Endometrial microvascular endothelial cells (primary cell): ENCODE measurements around the gene NTM. TPM values are rescaled to one million over a fixed set of nuclear protein-coding genes. Genes with fewer than 3 reads are reported as not detected.

Source experiments
- in situ Hi-C: cut with HindIII; loops from 2 replicates; pipeline ENCODE4 v1.10.0; 2017; ENCODE audit warnings: low sequenced_read_pairs, low pct_unique_long_range_greater_than_20kb; ENCODE audit errors: inconsistent ontology term
- total RNA-seq: library from RNA; depleted of rRNA; stranded (reverse); fragments of >200 nt; gene quantifications from one replicate; pipeline ENCODE4 v1.2.3, GENCODE V29; 2015; ENCODE audit errors: inconsistent ontology term

NTM gene
- total RNA-seq, 1 donor from 2014 or later = 4.3 TPM

DNA sequence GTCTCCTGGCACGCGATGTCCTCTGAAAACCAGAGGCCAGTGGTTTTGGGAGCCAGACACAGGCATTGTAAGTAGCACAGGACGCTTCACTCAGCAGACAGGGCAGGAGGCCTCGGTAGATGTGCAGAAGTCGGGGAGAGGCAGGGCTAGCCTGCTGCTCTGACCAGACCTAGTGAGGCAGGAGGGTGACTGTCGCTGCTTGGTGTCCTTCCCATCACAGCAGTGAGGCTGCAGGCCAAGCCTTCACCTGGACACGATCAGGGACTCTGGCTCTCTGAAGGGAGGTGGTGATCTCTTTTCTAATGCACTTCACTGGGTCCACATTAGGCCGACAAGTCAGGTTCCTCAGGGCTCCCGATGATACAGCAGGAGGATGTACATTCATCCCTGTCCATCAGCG lies 583.7 kb downstream of the NTM start:
- in situ Hi-C loops = no loop called here

DNA sequence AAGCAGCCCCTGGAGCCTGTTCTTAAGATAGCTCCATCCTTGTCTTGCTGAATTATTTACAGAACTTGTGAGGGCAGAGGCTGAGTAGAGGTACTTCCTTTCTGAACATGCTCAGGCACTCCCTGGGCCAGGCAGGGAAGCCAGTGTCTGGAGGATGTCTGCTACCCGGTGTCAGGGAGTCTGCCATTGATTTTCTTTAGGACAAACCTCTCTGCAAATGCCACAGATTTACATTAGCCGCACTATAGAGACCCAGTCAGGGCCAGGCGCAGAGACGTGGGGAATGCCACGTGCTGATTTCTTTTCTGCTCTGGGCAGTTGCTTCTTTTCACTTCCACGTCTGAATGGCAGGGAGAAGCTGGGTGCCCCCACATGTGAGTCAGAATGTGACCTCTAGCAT lies 585.5 kb downstream of the NTM start:
- in situ Hi-C loops = no loop called here

DNA sequence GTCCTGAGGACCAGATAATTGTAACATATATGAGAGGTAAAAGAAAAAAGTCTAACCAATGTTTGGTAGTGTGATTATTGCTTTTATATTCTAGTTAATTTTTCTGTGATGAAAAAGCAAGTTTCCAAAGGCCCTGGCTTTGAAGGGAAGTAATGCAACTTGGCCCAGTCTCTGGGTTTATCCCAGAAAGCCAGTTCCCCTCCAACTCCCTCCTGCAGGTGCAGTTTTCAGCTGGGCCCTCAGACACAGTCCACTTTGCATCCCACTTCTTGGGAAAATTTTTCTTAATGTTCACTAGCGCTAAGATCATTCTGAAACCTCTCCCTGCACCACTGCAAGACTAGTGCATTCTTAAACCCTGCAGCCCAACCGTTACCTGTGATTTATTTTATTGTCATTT lies 586.8 kb downstream of the NTM start:
- in situ Hi-C loops = no loop called here

DNA sequence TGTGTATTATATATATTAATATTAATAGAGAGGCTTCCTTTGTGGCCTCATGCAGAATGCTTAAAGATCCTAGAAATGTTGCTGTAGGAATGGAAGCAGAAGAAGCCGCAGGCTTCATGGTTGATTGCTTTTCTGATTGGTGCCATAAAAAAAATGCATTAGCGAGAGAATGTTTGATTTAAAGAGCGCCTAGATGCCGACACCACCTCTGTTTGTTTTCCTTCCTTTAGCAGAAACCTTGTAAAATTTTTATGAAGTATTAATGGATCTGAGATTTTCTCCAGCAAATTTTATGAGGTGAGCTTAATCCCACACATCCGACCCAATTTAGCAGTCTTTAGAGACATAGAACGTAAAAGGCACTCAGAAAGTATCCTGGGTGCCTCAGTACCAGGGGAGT lies 587.5 kb downstream of the NTM start:
- in situ Hi-C loops = no loop called here

GRCh38 chr11:131962818-131963217 lies 592.4 kb downstream of the NTM start:
- in situ Hi-C loops = no loop called here

DNA sequence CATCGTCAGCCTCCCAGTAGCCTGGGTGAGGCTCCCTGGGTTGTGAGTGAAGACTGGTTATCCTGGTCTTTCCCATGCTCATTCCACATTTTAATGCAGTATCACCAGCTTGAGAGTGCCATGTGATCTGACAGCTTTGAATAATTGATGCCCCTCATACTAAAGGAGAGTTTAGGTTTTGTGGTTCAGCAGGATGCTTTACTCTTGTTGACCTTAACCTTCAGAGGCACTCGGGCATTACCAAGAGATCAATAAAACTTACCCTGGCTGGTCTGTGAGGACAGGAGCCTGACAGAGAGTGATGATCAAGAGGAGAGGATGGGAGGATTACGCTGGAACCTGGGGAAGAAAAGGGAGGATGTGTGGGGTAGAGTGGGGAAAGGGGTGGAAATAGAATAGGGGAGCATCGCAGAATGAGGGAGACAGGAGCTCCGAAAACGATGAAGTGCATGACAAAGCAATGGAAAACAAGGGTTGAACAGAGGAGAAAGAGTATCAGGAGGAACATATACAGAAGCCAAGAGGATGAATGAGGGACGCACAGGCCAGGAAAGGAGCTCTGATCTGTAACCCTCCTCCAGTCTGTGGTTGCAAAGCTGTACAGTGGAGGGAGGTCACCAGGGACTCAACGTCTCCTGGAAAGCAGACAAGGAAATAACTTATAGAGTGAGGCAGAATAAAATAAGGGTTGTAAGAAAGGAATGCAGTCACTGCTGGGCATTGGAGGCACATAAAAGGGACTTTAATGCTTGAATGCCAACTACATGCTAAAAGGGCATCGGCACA lies 594.5 kb downstream of the NTM start:
- in situ Hi-C loops = no loop called here

- in situ Hi-C loops = no loop called here
These were observed 595.1 kb downstream of the NTM start for GRCh38 chr11:131965504-131965903.

DNA sequence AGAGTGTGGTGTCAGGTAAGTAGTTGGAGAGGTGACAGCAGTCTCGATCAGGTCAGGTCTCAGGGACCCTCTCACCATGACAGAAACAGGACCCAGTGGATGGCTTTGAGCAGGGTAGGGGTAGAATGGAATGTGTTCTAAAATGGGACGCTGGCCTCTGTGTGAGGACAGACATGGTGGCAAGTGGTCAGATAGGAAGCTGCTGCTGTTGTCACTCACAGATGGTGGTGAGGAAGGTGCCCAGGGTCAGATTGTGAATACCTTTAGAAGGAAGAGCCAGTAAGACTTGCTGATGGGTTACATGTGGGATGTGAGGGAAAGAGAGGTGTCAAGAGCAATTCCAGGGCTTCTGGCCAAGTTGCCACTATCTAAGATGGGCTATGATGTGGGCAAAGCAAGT lies 596.3 kb downstream of the NTM start:
- in situ Hi-C loops = no loop called here

DNA sequence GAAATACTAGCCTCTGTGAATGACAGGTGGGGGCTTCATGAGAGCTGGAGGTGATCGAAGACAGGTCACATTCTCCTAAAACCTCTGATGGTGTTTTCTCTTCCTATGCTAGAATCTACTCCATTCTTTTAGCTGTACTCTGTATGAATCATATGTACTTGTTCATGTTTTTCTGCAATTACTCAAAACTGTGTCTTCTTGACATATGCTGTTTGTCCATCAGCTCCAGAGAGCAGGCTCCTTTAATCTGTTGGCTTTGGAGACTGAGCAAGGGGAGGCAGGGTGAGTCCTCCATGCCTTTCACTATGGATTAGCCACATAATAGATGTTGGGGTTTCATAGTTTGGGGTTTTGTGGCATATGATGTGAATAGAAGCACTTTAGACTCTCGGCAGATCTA lies 598.8 kb downstream of the NTM start:
- in situ Hi-C loops = no loop called here

GRCh38 chr11:131973061-131973460 lies 602.6 kb downstream of the NTM start:
- in situ Hi-C loops = no loop called here

DNA sequence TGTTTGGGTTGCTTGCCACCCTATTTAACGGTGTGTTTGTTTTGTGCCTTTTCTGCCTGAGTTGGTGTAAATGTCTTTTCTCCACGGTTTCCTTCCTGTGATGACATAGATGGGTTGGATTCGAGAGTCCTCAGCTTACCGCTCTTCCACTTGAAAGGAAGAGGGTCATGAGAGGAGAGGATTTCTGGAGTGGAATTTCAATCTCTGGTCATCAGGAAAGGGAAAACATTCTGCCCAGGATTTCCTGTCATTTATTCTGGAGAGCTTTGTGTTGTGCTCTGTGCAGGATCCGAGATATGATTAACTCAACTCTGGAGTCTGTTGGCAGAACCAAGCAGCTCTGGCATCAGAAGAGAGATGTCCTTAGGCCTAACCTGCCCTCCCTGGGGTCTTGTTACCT lies 605.2 kb downstream of the NTM start:
- in situ Hi-C loops = no loop called here

DNA sequence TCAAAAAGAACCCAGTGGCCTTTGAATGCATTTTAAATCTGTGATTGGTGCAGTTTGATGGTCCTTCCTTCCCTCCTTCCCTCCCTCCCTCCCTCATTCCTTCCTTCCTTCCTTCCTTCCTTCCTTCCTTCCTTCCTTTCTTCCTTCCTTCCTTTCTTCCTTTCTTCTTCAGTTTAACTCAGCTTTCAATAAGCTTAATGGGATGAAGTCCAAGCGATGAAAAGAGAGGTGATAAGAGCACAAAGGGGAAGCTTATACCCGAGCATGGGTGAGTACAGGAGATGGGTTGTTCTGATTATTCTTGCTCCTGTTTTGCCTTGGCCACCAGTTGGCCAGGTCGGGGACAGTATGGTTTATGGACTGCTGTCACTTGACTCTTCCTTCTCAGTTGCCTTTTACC lies 605.6 kb downstream of the NTM start:
- in situ Hi-C loops = no loop called here

GRCh38 chr11:131977231-131977630 lies 606.8 kb downstream of the NTM start:
- in situ Hi-C loops = no loop called here

GRCh38 chr11:131977854-131978253 lies 607.4 kb downstream of the NTM start:
- in situ Hi-C loops = no loop called here

- in situ Hi-C loops = no loop called here
These were observed 607.9 kb downstream of the NTM start for GRCh38 chr11:131978351-131978750.

- in situ Hi-C loops = no loop called here
These were observed 608.9 kb downstream of the NTM start for GRCh38 chr11:131979364-131979763.

GRCh38 chr11:131980199-131980598 lies 609.8 kb downstream of the NTM start:
- in situ Hi-C loops = no loop called here

DNA sequence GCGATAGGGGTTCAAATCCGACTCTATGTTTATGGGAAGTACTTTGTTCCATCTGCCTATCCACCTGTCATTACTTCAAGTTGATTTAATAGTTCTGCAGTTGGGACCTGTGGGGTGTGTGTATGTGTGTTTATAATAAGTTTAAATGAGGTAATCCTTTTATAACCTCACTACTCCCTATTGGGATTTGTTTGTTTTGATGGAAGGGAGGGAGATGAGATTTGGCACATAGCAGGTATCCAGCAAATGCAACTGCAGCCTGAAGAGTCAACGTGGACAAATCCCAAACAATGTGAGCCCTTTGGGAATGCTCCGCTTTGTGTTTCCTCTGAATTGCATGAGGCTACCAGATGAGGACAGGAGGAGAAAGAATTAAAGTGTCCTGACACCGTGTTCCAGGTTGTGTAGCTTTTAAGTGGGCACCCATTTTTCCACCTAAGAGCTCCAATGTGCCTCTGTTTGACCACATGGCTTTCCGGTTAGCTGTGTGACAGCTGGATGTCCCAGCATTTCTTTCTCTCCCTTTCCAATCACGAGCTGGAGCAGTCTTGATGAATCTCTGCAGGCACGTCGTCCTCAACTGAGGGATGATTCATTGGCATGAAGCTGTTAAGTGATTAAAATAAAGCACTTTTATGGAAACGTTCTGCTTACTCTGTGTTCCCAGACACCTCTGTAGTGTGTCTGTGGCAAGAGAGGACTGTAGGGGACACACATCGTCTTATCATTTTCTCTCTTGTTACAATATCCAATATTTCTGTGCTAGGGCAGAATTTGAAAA lies 610.7 kb downstream of the NTM start:
- in situ Hi-C loops = no loop called here

- in situ Hi-C loops = no loop called here
These were observed 611.7 kb downstream of the NTM start for GRCh38 chr11:131982154-131982553.

DNA sequence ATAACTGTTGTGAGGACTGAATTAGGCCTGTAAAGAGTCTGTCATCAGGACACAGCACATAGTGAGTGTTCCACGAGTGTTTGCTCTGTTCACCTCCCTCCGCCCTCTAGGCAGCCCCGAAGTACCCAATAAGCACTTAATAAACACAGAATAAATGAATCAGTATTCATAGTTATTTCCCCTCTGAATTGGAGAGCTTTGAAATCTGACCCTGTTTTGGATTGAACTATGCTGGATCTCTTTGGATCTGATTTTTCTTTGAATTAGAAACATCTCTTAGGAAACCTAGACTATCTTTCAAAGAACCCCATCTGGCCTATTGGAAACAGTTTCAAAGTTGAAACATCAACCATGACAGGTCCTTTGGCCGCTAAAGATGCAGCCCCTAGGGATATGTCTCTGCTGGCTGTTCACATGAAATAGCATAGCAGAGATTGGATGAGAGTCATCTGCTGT lies 615.5 kb downstream of the NTM start:
- in situ Hi-C loops = no loop called here
